Stimulated activated CD4-positive, alpha-beta T cell treated with anti-CD3 and anti-CD28 coated beads, Interleukin-4, amount 100 ng/mL, for 48 hours (primary cell): ENCODE measurements around the gene PIP5KL1.

ENCODE experiments used
- DNase-seq, 2 donors: peaks; one replicate each; pipeline ENCODE4 v3.0.0-alpha.2; 2020; ENCODE audit warnings: low read depth in 2 of 2

PIP5KL1 gene

DNA sequence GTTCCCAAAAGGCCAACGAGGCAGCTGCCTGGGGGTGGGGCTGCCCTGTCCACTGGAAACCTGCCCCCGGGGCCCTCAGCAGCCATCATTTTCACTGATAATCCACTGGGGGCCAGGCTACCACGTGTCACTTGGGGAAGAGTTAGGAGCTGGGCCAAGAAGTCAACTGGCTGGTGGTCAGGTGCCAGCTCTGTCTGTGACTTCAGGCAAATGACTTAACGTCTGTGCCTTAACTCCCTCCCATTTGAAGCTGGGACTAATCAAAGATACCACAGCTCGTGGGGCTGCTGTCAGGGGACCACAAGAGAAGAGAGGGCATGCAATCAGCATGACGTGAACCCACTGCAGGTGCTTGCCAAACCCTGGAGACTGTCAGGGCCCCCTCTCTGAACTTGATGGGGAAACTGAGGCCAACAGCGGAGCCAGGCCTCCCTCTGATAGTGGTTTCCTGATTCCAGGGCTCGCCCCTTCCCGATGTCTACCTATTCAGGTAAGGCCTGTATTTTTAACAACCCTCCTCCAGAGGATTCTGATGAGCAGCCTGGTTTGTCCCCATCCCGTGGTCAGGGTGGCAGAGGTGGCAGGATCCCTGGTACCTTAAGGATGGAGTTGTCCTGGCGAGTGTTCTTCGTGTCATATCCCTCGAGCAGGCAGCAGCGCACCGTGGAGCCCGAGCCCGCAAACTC is 19.4 kb upstream of the PIP5KL1 start:
- no peak for DNase-seq

- DNase-seq: no peak
Observed at GRCh38 chr9:127947841-127948710, 17.5 kb upstream of the PIP5KL1 start.

- DNase-seq: no peak
Observed at GRCh38 chr9:127946728-127947127, 16.2 kb upstream of the PIP5KL1 start.

- no peak for DNase-seq
Observed at GRCh38 chr9:127945942-127946341, 15.4 kb upstream of the PIP5KL1 start.

GRCh38 chr9:127945338-127945737 is 14.8 kb upstream of the PIP5KL1 start:
- no peak for DNase-seq

DNA sequence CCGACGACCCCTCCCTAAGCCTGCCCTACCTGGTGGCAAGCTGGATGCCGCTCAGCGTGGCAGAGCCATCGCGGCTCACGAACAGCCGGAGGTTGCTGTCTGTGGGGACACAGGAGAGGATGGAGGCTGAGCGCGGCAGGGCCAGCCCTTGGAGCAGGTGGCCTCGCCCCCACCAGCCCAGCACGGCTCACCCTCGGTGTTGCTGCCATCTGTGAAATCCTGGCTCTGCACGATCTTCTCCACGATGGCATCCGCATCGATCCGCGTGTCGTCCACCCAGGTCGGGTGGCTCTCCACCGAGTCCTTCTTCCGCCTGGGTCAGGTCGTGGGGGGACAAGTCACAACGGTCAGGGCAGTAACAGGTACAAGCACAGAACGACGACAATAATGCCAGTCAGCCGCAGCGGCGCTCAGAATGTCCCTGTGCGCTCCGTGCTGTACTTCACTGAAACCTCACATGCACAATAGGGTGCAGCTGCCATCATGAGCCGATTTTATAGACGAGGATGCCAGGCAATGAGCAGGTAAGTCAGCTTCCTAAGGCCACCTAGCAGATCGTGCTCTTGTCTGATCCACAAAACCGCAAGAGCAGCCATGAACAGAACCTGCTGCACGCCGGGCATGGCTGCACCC is 14.1 kb upstream of the PIP5KL1 start:
- no peak for DNase-seq

DNA sequence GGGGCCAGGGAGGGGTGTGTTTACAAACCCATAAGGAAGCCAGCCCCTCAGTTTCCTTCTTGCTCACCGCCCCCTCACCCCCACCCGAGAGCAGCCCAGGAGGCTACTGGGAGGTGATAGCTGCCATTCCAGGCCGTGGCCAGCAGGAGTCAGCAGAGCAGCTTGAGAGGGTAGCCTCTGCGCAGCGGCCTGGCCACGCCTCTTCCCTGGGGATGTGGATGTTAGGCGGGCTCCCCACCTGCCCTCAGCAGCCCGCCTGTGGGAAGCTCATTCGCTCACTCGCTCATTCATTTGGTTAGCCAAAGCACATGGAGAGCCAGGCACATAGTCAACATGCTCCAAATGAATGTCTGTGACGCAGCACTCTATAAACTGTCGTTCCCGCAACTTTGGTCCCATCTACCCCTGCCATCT is 13.2 kb upstream of the PIP5KL1 start:
- DNase-seq: peak; percentile 79 to 82

- no peak for DNase-seq
Observed at GRCh38 chr9:127943011-127943662, 12.6 kb upstream of the PIP5KL1 start.

- peak in 1 of 2 donors; percentile 50 for DNase-seq
Observed at GRCh38 chr9:127942216-127943010, 11.8 kb upstream of the PIP5KL1 start.

DNA sequence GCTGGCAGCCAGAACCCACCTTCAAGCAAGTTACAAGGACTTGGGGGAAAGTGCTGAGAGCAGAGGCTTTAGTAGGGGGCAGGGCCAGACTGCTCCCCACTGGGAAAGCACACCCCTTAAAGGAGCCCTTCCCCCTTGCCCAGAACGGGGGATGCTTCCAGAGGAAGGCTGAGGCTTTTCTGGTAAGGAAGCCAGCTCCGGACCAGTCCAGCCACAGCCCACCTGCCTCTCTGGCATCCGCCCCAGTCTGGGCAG is 11.3 kb upstream of the PIP5KL1 start:
- no peak for DNase-seq

DNA sequence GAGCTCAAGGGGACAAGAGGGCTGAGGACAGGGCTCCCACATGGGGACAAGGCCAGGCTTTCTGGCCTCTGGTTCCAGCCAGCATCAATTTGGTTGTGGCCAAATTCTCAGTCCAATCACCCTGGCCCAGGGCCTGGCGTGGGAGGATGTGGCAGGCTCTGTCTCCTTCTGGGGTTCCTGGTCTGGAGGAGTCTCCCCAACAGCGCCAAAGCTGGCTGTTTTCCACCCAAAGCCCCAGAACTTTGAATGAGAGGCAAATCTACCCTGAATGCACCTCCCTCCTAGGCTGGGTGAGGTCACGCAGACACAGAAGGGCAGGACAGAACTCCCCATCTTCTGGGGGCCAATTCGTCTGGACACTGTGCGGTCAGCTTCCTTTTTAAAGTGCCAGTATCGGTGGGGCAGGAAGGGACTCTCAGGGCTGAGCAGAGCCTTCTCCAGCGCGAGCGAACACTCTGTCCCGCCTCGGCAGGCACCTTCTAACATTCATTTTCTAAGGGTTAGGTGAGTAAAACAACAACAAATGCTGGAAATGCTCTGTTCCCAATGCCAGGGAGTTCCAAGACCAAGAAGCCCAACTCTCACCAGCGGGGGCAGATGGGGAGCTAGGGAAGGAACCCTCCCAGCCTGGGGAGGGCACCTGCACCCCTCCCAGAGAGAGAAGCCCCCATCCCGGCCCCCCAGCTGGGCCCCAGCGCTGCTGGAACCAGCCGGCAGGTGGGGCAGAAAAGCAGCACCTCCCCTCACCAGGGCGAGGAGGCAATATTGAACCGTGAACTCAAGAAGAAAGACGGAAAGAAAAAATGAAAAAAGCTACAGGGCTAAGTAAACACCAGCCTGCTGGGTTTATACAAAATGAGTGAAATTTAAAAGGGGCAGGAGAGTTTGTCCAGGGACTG is 10.7 kb upstream of the PIP5KL1 start:
- no peak for DNase-seq

GRCh38 chr9:127940593-127940992 is 10.0 kb upstream of the PIP5KL1 start:
- no peak for DNase-seq

- DNase-seq: no peak
Observed at GRCh38 chr9:127938298-127938690, 7.7 kb upstream of the PIP5KL1 start.

DNA sequence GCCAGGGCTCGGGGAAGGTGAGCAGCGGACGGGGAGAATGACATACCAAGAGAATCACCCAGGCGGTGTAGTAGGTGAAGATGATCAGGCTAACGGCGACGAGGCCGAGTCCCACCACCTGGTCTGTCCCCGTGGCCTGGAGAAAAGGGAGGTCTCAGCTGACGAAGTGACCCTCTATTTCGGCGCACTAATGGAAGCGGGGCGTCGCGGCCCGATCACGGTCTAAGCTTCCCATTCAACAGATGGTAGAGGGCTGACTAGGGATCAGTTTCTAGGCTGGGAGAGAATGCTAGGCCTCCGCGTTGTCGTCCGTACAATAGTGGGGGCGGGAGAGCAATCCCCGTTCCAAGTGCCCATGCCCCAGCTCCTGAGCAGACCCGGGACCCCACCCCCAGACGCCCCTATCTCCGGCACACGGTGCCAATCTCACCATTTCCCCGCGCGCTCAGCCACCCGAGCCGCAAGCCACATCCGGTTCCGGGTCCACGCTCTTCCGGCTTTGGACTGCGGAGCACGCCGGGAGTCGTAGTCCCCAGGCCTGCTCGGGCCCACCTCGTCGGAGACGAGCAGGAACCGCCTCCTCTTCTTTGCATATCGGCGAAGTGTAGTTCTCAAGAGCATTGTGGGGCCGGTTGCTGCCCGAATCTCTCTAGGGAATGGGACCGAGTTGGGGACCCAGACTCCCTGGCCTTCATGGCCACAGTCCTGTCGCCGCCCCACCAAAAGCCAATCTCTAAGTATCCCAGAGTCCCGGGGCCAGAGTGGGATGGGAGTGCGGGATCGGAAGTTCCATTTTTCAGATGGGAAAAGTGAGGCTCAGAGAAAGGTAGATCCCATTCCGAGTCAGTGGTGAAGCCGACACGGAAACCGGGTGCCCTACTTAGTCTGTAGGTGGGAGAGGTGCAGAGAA is 7.1 kb upstream of the PIP5KL1 start, which contains the start of gene DPM2:
TSS of gene DPM2 (minus strand) at position 467 of the 910 bp plus-strand sequence. CDS start at position 433, 34 bp downstream.
- peak; percentile 77 to 83 for DNase-seq

GRCh38 chr9:127937056-127937387 is 6.4 kb upstream of the PIP5KL1 start:
- DNase-seq: no peak

DNA sequence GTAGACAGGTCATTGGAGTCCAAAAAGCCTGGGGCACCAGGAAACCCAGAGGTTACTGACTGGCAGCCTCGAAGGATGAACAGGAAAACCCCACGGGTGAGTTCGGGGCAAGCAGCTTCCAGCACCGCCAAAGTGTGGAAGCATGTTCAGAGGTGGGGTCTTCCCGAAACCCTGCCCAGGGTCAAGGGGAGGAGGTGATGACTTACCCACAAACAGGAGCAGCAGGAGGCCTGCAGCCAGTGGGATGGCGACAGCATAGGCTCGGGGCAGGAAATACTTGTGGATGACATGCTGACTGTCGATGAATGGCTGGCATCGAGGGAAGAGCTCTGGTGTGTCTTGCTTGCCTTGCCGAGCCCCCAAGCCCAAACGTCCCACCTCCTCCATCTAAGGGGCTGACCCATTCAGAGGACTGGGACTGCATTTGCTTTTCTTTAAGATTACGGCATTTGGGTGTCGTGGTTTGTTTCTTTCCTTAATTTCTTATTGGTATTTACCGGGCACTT is 5.8 kb upstream of the PIP5KL1 start:
- DNase-seq: no peak

DNA sequence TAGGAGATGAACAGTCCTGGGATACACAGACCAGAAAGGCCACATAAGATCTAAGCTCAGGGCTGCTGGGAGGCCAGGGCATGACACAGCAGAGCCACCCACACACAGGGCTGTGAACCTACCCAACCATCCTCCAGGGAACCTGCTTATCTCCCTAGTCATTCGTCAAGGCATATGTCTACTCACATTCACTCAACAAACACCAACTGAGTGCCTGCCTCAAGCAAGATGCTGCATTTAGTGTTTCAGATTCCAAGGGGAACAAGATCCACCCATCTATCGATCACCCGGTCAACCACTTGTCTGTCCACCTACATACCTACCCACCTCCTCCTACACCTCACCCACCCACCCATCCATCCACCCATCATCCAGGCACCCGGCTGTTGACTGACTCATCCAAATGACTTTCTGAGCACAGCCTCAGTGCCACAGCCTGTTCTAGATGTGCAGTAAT is 5.2 kb upstream of the PIP5KL1 start:
- DNase-seq: no peak

DNA sequence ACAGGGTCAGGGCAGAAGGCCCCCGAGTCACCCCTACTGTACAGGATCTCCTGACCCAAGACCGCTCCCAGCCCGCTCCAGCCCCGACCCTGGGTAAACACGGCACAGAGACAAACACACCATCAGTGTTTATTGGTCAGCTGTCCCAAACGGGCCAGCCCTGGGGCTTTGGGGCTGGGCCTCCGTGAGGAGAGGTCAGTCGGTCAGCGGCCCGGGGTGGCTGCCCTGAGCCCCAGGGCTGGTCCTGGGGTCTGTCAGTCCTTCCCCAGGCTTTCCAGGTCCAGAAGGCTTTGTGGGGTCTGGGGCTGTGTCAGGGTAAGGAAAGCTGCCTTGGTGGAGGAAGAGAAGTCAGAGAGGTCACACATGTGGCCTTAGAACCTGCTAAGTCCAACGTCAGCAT is 4.4 kb upstream of the PIP5KL1 start:
- no peak for DNase-seq

DNA sequence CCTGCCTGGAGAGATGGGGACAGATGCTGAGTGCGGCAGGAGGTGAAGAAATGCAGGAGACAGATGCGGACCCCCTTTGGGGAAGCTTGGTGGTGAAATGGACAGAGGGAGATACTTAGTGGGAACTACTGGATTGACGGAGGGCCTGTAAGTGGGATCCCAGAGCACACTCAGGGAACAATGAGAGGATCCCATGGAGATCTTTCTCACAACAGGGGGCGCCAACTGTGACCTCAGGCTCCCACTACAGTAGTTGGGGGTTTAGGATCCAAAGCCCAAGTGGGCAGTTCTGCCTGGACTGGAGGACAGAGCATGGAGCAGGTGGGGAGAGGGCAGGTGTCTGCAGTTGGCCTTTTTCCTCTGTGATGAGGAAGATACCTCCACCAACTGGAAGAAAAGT is 3.7 kb upstream of the PIP5KL1 start:
- no peak for DNase-seq
